Measurements from ENCODE around the gene HLTF.

DNA sequence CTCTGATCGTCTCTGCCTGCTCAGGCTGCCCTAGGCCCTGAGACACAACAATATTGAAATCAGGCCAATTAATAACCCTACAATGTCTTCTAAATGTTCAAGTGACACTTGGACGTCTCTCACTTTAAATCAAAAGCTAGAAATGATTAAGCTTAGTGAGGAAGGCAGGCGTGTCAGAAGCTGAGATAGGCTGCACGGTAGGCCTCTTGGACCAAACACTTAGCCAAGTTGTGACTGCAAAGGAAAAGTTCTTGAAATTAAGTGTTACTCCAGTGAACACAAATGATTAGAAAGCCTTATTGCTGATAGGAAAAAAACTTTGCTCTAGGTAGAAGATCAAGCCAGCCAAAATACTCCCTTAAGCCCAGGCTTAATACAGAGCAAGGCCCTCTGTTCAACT is 45.3 kb upstream of the HLTF start:
- TF ChIP-seq CTCF (IDR thresholded peaks at IDR 0.05; ENCODE audit: low read length) (no peak), EZH2phosphoT487 (IDR thresholded peaks at IDR 0.05; ENCODE audit: low read length) (no peak), EZH2 (optimal IDR thresholded peaks at IDR 0.05; ENCODE audit: low read depth, low read length) (no peak)
